Kidney epithelial cell (primary cell): ENCODE data around the gene RNF13. TPM values are rescaled to one million over a fixed set of nuclear protein-coding genes. Genes with fewer than 3 reads are reported as not detected.
A peak's percentile ranks its signal among the peaks of the same experiment; 100 is the strongest.

Experiments used
- DNase-seq: peaks from one replicate; pipeline ENCODE4 v3.0.0-alpha.2; 2010; ENCODE audit warnings: low read depth
- H3K27me3 ChIP-seq: 2 replicates; pipeline ENCODE4 v1.6.0; 2011; ENCODE audit warnings: low read length; ENCODE audit not compliant: control insufficient read depth, insufficient read depth
- H3K36me3 ChIP-seq: 2 replicates; pipeline ENCODE4 v1.5.1; 2011; ENCODE audit warnings: low read length; ENCODE audit not compliant: control insufficient read depth, insufficient read depth
- H3K4me3 ChIP-seq: 2 replicates; pipeline ENCODE4 v1.5.1; 2011; ENCODE audit warnings: low read depth, mild to moderate bottlenecking, control low read depth, low read length
- total RNA-seq: library from RNA; depleted of rRNA; stranded (reverse); fragments of >200 nt; gene quantifications from 2 replicates; pipeline ENCODE4 v1.2.3, GENCODE V29; 2015
- TF ChIP-seq, protein P1 (sequence below): IDR thresholded peaks from 2 replicates; pipeline ENCODE4 v1.5.1; 2011; ENCODE audit warnings: mild to moderate bottlenecking, moderate library complexity, low read length, control low read depth, inconsistent platforms; ENCODE audit not compliant: insufficient read depth, poor library complexity, severe bottlenecking

The RNF13 gene
- total RNA-seq, 1 donor from 2014 or later, result 43.4 TPM

GRCh38 chr3:149777414-149778214 is 35.4 kb upstream of the RNF13 start:
- no peak for DNase-seq
- TF ChIP-seq, protein P1, sequence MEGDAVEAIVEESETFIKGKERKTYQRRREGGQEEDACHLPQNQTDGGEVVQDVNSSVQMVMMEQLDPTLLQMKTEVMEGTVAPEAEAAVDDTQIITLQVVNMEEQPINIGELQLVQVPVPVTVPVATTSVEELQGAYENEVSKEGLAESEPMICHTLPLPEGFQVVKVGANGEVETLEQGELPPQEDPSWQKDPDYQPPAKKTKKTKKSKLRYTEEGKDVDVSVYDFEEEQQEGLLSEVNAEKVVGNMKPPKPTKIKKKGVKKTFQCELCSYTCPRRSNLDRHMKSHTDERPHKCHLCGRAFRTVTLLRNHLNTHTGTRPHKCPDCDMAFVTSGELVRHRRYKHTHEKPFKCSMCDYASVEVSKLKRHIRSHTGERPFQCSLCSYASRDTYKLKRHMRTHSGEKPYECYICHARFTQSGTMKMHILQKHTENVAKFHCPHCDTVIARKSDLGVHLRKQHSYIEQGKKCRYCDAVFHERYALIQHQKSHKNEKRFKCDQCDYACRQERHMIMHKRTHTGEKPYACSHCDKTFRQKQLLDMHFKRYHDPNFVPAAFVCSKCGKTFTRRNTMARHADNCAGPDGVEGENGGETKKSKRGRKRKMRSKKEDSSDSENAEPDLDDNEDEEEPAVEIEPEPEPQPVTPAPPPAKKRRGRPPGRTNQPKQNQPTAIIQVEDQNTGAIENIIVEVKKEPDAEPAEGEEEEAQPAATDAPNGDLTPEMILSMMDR, result no peak
- H3K27me3 ChIP-seq, result no peaks in the 10 kb centered on the region
- H3K36me3 ChIP-seq, result no peaks in the 10 kb centered on the region
- H3K4me3 ChIP-seq, result no peak overlapping the region

DNA sequence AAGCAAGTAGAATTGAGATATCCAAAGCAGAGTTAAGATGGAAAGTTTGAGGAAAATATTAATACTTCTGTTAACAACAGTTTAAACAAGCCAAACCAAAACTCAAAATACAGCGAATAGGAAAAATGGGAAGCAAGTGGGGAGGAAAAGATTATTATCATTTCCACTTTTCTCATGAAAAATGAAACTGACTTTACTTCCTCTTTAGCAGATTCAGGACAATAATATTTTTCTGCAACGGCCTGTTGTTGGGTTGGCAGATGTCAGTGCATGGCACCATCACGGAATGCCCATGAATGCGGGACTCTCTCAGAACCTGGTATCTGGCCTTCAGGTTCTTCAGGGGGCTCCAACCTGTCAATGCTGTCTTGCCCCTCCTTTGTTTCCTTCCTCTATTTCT is 31.8 kb upstream of the RNF13 start:
- Histone ChIP-seq H3K4me3 (no peak overlapping the region), H3K36me3 (no peaks in the 10 kb centered on the region), H3K27me3 (no peaks in the 10 kb centered on the region)
- DNase-seq, result no peak
- TF ChIP-seq, protein P1, result no peak

DNA sequence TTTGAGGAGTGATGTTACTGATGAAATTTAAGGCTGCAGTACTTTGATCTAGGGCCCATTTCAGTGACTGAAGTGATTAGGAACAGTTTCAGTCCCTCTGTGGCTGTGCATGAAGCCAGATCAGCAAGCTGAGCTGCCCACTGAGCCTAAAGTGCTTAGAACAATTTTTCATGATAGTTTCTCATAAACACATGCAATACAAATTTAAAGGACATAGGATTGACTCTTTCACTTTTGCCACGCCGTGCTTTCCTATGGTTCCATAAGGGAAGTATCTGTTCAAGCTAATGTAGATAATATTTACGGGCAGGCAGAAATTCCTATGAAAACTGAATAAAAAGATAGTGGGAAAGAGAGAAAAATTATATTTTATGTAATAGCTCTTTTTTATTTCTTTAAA is 31.3 kb upstream of the RNF13 start:
- TF ChIP-seq, protein P1, result no peak
- Histone ChIP-seq H3K27me3 (no peaks in the 10 kb centered on the region), H3K36me3 (no peaks in the 10 kb centered on the region), H3K4me3 (no peak overlapping the region)
- no peak for DNase-seq

- DNase-seq, result peak; percentile 43
- H3K4me3 ChIP-seq, result no peak overlapping the region
- no peaks in the 10 kb centered on the region for H3K36me3 ChIP-seq
- H3K27me3 ChIP-seq, result no peaks in the 10 kb centered on the region
- TF ChIP-seq, protein P1, result no peak
These were observed 29.4 kb upstream of the RNF13 start for GRCh38 chr3:149783576-149783975.

DNA sequence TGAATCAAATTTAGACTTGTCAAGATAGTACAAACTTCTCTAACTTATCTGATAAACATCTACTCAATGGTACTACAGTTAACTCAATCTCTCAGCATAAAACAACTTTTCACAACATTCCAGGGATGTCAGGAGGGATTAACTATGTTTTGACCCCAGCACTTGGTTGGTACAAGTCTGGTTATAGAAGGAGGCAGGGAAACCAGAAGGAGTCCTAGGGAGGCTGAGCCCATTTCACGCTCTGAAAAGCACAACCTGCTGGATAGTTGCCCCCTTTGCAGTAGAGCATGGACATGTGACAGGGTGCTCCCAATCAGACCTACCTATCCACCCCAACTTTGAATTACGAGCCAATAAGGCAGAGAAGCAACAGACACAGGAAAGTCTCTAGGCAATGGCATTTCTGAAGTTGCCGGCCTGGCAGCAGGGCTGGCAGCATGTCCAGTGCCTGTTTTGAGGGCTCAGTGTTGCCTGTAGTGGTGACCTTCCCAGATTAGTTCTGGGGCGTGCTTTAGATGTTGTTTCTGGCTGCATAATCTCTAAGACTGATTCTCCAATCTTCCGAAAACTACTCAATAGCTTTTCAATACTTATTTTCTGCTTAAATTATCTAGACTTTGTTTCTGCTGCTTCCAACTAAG is 28.8 kb upstream of the RNF13 start:
- Histone ChIP-seq H3K27me3 (no peaks in the 10 kb centered on the region), H3K36me3 (no peaks in the 10 kb centered on the region), H3K4me3 (no peak overlapping the region)
- TF ChIP-seq, protein P1, result no peak
- DNase-seq, result no peak
